ENCODE data around the gene XYLT2.

DNA sequence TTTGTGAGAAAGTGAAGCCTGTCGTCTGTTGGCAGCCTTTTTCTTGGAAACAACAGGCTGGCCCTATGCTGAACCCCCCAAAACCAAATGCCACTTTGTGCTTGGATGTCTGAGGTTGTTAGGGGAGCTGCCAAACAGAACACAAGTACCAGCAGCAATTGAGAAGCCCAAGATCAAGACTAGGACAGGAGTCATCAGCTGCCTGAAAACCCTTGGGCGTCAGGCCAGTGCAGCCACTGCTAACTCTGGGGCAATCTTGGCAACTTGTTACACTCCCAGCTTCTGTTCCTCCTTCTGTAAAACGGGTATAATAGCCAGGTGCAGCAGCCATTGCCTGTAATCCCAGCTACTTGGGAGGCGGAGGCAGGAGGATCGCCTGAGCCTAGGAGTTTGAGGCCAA lies 60.7 kb downstream of the XYLT2 start:
- TF ChIP-seq, protein P1, sequence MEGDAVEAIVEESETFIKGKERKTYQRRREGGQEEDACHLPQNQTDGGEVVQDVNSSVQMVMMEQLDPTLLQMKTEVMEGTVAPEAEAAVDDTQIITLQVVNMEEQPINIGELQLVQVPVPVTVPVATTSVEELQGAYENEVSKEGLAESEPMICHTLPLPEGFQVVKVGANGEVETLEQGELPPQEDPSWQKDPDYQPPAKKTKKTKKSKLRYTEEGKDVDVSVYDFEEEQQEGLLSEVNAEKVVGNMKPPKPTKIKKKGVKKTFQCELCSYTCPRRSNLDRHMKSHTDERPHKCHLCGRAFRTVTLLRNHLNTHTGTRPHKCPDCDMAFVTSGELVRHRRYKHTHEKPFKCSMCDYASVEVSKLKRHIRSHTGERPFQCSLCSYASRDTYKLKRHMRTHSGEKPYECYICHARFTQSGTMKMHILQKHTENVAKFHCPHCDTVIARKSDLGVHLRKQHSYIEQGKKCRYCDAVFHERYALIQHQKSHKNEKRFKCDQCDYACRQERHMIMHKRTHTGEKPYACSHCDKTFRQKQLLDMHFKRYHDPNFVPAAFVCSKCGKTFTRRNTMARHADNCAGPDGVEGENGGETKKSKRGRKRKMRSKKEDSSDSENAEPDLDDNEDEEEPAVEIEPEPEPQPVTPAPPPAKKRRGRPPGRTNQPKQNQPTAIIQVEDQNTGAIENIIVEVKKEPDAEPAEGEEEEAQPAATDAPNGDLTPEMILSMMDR (IDR thresholded peaks at IDR 0.05): no peak
- TF ChIP-seq POLR2AphosphoS5 (IDR thresholded peaks at IDR 0.05; ENCODE audit: insufficient read depth in 1 of 2, low read depth in 1 of 2): no peak
